ENCODE data around the gene CDAN1. TPM values are rescaled to one million over a fixed set of nuclear protein-coding genes. Genes with fewer than 3 reads are reported as not detected.
A peak's percentile ranks its signal among the peaks of the same experiment; 100 is the strongest.

Gene CDAN1
- total RNA-seq, 1 donor from 2014 or later = 15.6 TPM

DNA sequence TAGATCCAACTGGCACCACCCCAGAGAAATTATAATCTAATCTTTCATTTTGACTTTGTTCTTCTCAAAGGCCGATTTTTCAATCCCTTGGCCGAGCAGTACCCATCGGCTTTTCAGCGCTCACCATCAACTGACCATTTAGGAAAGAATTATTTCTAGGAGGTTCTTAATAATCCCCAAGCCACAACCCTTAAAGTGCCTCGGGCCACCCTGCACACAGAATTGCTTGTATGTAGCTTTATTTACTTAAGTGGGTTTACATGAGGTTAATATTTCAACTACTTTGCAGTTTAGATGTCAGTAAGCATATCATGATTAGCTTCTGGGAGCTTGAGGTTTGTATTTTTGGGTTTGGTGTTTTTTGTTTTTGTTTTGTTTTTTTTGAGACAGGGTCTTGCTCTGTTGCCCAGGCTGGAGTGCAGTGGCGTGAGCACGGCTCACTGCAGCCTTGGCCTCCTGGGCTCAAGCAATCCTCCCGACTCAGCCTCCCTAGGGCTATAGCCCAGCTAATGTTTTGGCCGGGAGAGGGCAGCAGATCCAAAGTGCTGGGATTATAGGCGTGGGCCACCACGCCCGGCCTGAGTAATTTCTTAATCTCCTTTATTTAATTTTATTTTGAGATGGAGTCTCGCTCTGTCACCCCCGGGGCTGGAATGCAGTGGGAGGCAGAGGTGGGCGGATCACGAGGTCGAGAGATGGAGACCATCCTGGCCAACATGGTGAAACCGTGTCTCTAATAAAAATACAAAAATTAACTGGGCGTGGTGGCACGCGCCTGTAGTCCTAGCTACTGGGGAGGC lies 801 bp upstream of the CDAN1 start:
- H3K36me3 Mint-ChIP-seq (ENCODE audit: low read depth) = peaks cover 20% of the 10 kb centered on the region
- H3K9me3 Mint-ChIP-seq = no peaks in the 10 kb centered on the region
- H3K4me3 Mint-ChIP-seq = peak overlapping the region; percentile 83
- DNase-seq = no peak
- peaks cover 13% of the 10 kb centered on the region for H3K4me1 Mint-ChIP-seq
- TF ChIP-seq, protein P1, sequence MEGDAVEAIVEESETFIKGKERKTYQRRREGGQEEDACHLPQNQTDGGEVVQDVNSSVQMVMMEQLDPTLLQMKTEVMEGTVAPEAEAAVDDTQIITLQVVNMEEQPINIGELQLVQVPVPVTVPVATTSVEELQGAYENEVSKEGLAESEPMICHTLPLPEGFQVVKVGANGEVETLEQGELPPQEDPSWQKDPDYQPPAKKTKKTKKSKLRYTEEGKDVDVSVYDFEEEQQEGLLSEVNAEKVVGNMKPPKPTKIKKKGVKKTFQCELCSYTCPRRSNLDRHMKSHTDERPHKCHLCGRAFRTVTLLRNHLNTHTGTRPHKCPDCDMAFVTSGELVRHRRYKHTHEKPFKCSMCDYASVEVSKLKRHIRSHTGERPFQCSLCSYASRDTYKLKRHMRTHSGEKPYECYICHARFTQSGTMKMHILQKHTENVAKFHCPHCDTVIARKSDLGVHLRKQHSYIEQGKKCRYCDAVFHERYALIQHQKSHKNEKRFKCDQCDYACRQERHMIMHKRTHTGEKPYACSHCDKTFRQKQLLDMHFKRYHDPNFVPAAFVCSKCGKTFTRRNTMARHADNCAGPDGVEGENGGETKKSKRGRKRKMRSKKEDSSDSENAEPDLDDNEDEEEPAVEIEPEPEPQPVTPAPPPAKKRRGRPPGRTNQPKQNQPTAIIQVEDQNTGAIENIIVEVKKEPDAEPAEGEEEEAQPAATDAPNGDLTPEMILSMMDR (IDR thresholded peaks at IDR 0.05) = no peak
- ATAC-seq (ENCODE audit: low read depth) = no peak
- H3K27me3 Mint-ChIP-seq = no peaks in the 10 kb centered on the region
- ChIA-PET POLR2A (no interaction called here), CTCF (interaction anchor here (1.9 to 2.5 kb wide), 2 partner anchors 189 kb away, joined by 6 read pairs; no protein-coding TSS in a partner anchor)
- intact Hi-C loops (cut with micrococcal nuclease) = loop anchor here (1.0 to 10.0 kb wide), 5 partner anchors 184 to 633 kb away; partner anchors contain the start of genes CCNDBP1, GANC, TMEM87A and TUBGCP4
- H3K27ac Mint-ChIP-seq = peak overlapping the region; percentile 61

DNA sequence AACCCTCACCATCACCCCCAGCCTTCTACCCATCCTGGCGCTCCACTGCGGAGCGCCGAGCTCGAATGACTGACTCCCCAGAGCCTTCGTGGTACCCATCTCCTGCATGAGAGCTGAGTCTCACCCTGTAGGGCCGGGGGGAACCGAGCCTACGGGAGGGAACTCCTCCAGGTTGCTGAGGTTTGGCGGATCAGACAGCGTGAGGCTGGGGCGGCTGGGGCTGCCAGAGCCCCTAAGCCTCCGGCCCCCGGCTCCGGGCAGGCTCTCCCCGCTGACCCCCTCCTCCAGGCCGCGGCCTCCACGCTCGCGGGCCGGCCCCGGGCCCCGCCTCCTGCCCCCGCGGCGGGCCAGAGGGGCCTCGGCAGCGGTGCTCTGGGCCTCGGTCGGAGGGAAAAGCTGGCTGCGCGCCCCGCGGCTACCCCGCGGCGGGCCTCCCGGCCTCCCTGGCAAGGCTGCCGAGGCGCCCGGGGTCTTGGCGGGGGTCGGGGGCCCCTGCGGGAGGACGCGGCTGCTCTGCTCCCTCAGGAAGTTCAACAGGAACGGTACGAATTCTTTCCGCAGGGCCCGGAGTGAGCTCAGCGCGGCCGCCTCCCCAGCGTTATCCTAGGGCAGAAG lies 643 bp downstream of the CDAN1 start:
- ChIA-PET CTCF (interaction anchor here (2.5 kb wide), 1 partner anchor 190 kb away, joined by 6 read pairs; no protein-coding TSS in a partner anchor), POLR2A (interaction anchor here (0.6 to 0.9 kb wide), 2 partner anchors 9 to 161 kb away, joined by 3 read pairs; partner anchors contain the start of gene STARD9)
- Mint-ChIP-seq H3K27me3 (no peaks in the 10 kb centered on the region), H3K4me1 (peaks cover 13% of the 10 kb centered on the region), H3K27ac (no peak overlapping the region), H3K4me3 (peak overlapping the region; percentile 83), H3K36me3 (ENCODE audit: low read depth) (peaks cover 29% of the 10 kb centered on the region), H3K9me3 (no peaks in the 10 kb centered on the region)
- no peak for ATAC-seq (ENCODE audit: low read depth)
- intact Hi-C loops (cut with micrococcal nuclease) = loop anchor here (2.0 to 10.0 kb wide), 2 partner anchors 461 to 635 kb away; partner anchors contain the start of genes GANC, TMEM87A, TUBGCP4 and ZSCAN29
- TF ChIP-seq, protein P1 (IDR thresholded peaks at IDR 0.05) = no peak
- peak; percentile 39 for DNase-seq

DNA sequence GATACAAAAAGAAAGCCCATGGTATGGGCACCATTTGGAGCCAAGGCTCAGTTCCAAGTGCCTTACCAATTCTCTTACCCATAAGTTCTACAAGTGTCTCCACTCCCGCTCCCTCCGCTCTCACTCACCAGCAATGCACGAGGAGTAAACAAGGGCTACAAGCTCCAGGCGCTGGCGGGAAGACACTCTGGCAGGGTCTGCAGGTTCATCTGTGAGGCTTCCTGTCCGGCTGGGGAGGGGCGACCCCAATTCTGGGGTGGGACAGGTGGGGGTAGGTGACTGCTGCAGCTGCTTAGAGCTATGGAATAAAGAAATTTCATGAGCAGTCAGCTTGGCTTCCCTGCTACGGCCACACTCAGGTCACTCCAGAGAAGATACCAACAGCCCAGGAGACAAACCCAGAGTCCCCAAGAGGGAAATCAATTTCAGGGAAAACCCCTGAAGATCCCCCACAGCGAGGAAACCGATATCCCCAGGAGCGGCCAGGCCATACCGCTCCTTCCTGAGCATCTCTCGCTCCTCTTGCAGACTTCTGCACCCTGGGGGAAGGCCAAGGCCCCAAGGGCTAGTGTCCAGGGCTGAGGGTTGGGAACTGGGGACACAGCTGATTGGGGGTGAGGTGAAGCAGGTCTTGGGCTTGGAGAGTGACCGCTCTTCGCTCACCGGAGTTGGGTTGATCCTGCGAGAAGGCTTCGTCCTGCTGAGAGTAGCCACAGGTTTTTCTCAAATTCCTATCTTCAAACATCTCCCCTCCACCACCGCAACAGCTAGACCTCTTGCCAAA lies 1.4 kb downstream of the CDAN1 start:
- ChIA-PET POLR2A (interaction anchor here (0.9 kb wide), 1 partner anchor 160 kb away, joined by 3 read pairs; the partner anchor contains the start of gene STARD9), CTCF (interaction anchor here (2.5 kb wide), 1 partner anchor 191 kb away, joined by 6 read pairs; no protein-coding TSS in a partner anchor)
- intact Hi-C loops (cut with micrococcal nuclease) = loop anchor here (2.0 to 10.0 kb wide), 2 partner anchors 461 to 635 kb away; partner anchors contain the start of genes GANC, TMEM87A, TUBGCP4 and ZSCAN29
- Mint-ChIP-seq H3K36me3 (ENCODE audit: low read depth) (peaks cover 35% of the 10 kb centered on the region), H3K9me3 (no peaks in the 10 kb centered on the region), H3K4me1 (peaks cover 13% of the 10 kb centered on the region), H3K27me3 (no peaks in the 10 kb centered on the region), H3K27ac (no peak overlapping the region), H3K4me3 (peak overlapping the region; percentile 76)
- TF ChIP-seq, protein P1 (IDR thresholded peaks at IDR 0.05) = no peak
- ATAC-seq (ENCODE audit: low read depth) (no peak), DNase-seq (no peak)

DNA sequence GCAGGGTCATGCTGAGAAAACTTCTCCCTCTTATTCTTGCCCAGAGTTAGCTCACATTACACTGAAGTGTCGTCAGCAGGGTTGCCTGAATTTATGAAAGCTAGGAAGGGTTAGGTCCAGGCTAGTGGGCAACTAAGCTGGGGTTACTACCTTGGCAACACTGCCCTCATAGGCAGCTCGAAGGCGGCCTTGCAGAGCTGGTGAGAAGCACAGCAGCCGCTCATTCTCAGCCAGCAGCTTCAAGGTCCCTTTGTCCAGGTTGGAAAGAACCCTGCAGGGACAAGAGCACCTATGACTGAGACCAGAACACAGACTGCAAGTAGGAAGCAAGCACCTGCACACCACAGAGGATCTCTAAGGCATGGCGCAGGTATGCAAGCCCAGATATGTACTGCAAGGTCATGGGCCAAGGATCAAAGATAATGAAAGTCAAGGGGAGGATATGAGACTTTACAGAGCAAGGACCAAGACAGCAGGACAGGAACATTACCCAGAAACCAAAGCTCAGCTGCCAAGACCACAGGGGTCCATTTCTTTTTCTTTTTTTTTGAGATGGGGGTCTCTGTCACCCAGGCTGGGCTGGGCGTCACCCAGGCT lies 2.8 kb downstream of the CDAN1 start:
- POLR2A ChIA-PET = interaction anchor here (0.6 kb wide), 1 partner anchor 1078 kb away, joined by 7 read pairs; no protein-coding TSS in a partner anchor
- H3K9me3 Mint-ChIP-seq = no peaks in the 10 kb centered on the region
- TF ChIP-seq, protein P1 (IDR thresholded peaks at IDR 0.05) = no peak
- intact Hi-C loops (cut with micrococcal nuclease) = loop anchor here (10.0 kb wide), 1 partner anchor 459 kb away; the partner anchor contains the start of genes GANC and TMEM87A
- H3K4me1 Mint-ChIP-seq = peaks cover 13% of the 10 kb centered on the region
- no peak for DNase-seq
- no peak overlapping the region for H3K27ac Mint-ChIP-seq
- no peak for ATAC-seq (ENCODE audit: low read depth)
- H3K36me3 Mint-ChIP-seq (ENCODE audit: low read depth) = peaks cover 45% of the 10 kb centered on the region
- H3K4me3 Mint-ChIP-seq = peak overlapping the region; percentile 46
- CTCF ChIA-PET = no interaction called here
- no peaks in the 10 kb centered on the region for H3K27me3 Mint-ChIP-seq
